Measurements from ENCODE around the gene NKX1-1. TPM values are rescaled to one million over a fixed set of nuclear protein-coding genes. Genes with fewer than 3 reads are reported as not detected.
A peak's percentile ranks its signal among the peaks of the same experiment; 100 is the strongest.

The NKX1-1 gene
- total and polyA plus RNA-seq, 2 donors (not counting 1 experiment from before 2014, with no cell fraction given), result not detected

GRCh38 chr4:1361431-1361830 is 44.8 kb downstream of the NKX1-1 start:
- Histone ChIP-seq H3K4me2 (ENCODE audit: extremely low read depth, insufficient read depth, low read length) (no peak overlapping the region), H3K9me3 (ENCODE audit: control insufficient read depth, insufficient read depth, low read depth, low read length) (no peaks in the 10 kb centered on the region), H3K9ac (ENCODE audit: insufficient read depth, low read length) (no peak overlapping the region), H3K27me3 (ENCODE audit: control insufficient read depth, insufficient read depth, low read length) (no peaks in the 10 kb centered on the region), H3K4me1 (ENCODE audit: control insufficient read depth, extremely low read depth, insufficient read depth, low read length) (no peaks in the 10 kb centered on the region), H3K36me3 (ENCODE audit: control insufficient read depth, insufficient read depth, low read length) (peaks cover 12% of the 10 kb centered on the region), H2AFZ (ENCODE audit: low read length) (no peak overlapping the region), H3K27ac (ENCODE audit: insufficient read depth, low read length) (no peak overlapping the region), H3K4me3 (replicated peaks in 1 of 4; ENCODE audit: control extremely low read depth in 1 of 4, insufficient read depth in 1 of 4, low read depth in 3 of 4, low read length in 4 of 4) (no peak overlapping the region), H3K79me2 (ENCODE audit: control insufficient read depth, insufficient read depth, low read length) (no peaks in the 10 kb centered on the region), H4K20me1 (ENCODE audit: control insufficient read depth, extremely low read depth, insufficient read depth, low read length) (no peaks in the 10 kb centered on the region)
- no peak for DNase-seq (ENCODE audit: low read depth in 2 of 2)
- TF ChIP-seq CTCF (conservative IDR thresholded peaks at IDR 0.05 in 1 of 2, IDR thresholded peaks at IDR 0.05 in 1 of 2; ENCODE audit: low read depth in 1 of 2, low read length in 2 of 2), result no peak
- no peak for TF ChIP-seq EZH2 (IDR thresholded peaks at IDR 0.05; ENCODE audit: low read length, missing control alignments)

- Histone ChIP-seq H3K27ac (ENCODE audit: insufficient read depth, low read length) (no peak overlapping the region), H3K36me3 (ENCODE audit: control insufficient read depth, insufficient read depth, low read length) (peaks cover 16% of the 10 kb centered on the region), H3K4me1 (ENCODE audit: control insufficient read depth, extremely low read depth, insufficient read depth, low read length) (no peaks in the 10 kb centered on the region), H3K9me3 (ENCODE audit: control insufficient read depth, insufficient read depth, low read depth, low read length) (no peaks in the 10 kb centered on the region), H3K79me2 (ENCODE audit: control insufficient read depth, insufficient read depth, low read length) (no peaks in the 10 kb centered on the region), H3K4me3 (replicated peaks in 1 of 4; ENCODE audit: control extremely low read depth in 1 of 4, insufficient read depth in 1 of 4, low read depth in 3 of 4, low read length in 4 of 4) (no peak overlapping the region), H2AFZ (ENCODE audit: low read length) (no peak overlapping the region), H3K4me2 (ENCODE audit: extremely low read depth, insufficient read depth, low read length) (no peak overlapping the region), H3K9ac (ENCODE audit: insufficient read depth, low read length) (no peak overlapping the region), H4K20me1 (ENCODE audit: control insufficient read depth, extremely low read depth, insufficient read depth, low read length) (no peaks in the 10 kb centered on the region), H3K27me3 (ENCODE audit: control insufficient read depth, insufficient read depth, low read length) (no peaks in the 10 kb centered on the region)
- TF ChIP-seq CTCF (conservative IDR thresholded peaks at IDR 0.05 in 1 of 2, IDR thresholded peaks at IDR 0.05 in 1 of 2; ENCODE audit: low read depth in 1 of 2, low read length in 2 of 2), result no peak
- TF ChIP-seq EZH2 (IDR thresholded peaks at IDR 0.05; ENCODE audit: low read length, missing control alignments), result no peak
- peak; percentile 49 to 60 for DNase-seq (ENCODE audit: low read depth in 2 of 2)
These were observed 45.6 kb downstream of the NKX1-1 start for GRCh38 chr4:1360423-1361283.

GRCh38 chr4:1359976-1360375 is 46.3 kb downstream of the NKX1-1 start:
- Histone ChIP-seq H3K36me3 (ENCODE audit: control insufficient read depth, insufficient read depth, low read length) (peaks cover 21% of the 10 kb centered on the region), H2AFZ (ENCODE audit: low read length) (no peak overlapping the region), H3K9ac (ENCODE audit: insufficient read depth, low read length) (no peak overlapping the region), H3K9me3 (ENCODE audit: control insufficient read depth, insufficient read depth, low read depth, low read length) (no peaks in the 10 kb centered on the region), H3K4me3 (replicated peaks in 1 of 4; ENCODE audit: control extremely low read depth in 1 of 4, insufficient read depth in 1 of 4, low read depth in 3 of 4, low read length in 4 of 4) (no peak overlapping the region), H3K4me1 (ENCODE audit: control insufficient read depth, extremely low read depth, insufficient read depth, low read length) (no peaks in the 10 kb centered on the region), H3K27me3 (ENCODE audit: control insufficient read depth, insufficient read depth, low read length) (no peaks in the 10 kb centered on the region), H3K4me2 (ENCODE audit: extremely low read depth, insufficient read depth, low read length) (no peak overlapping the region), H4K20me1 (ENCODE audit: control insufficient read depth, extremely low read depth, insufficient read depth, low read length) (no peaks in the 10 kb centered on the region), H3K79me2 (ENCODE audit: control insufficient read depth, insufficient read depth, low read length) (no peaks in the 10 kb centered on the region), H3K27ac (ENCODE audit: insufficient read depth, low read length) (no peak overlapping the region)
- DNase-seq (ENCODE audit: low read depth in 2 of 2), result no peak
- TF ChIP-seq EZH2 (IDR thresholded peaks at IDR 0.05; ENCODE audit: low read length, missing control alignments) (no peak), CTCF (conservative IDR thresholded peaks at IDR 0.05 in 1 of 2, IDR thresholded peaks at IDR 0.05 in 1 of 2; ENCODE audit: low read depth in 1 of 2, low read length in 2 of 2) (no peak)
